Mononuclear cell (primary cell): Measurements from ENCODE around the gene OPRL1. TPM values are rescaled to one million over a fixed set of nuclear protein-coding genes. Genes with fewer than 3 reads are reported as not detected.

Source experiments
- H3K27me3 ChIP-seq: 2 replicates; pipeline ENCODE4 v1.6.0; 2011; ENCODE audit warnings: low read length, control low read depth; ENCODE audit not compliant: insufficient read depth
- H3K4me1 ChIP-seq: 2 replicates; pipeline ENCODE4 v1.5.1; 2011; ENCODE audit warnings: mild to moderate bottlenecking, low read length, control low read depth; ENCODE audit not compliant: insufficient read depth
- H3K4me3 ChIP-seq: 2 replicates; pipeline ENCODE4 v1.5.1; 2011; ENCODE audit warnings: mild to moderate bottlenecking, low read length, moderate library complexity
- H3K9me3 ChIP-seq: 2 replicates; pipeline ENCODE4 v1.5.1; 2011; ENCODE audit warnings: low read depth, mild to moderate bottlenecking, control low read depth, low read length
- total RNA-seq: library from RNA; depleted of rRNA; stranded (reverse); fragments of >200 nt; gene quantifications from one replicate; pipeline ENCODE4 v1.2.3, GENCODE V29; 2012

The OPRL1 gene
- total RNA-seq, 1 donor: 1.3 TPM

- no peak overlapping the region for H3K4me3 ChIP-seq
- no peaks in the 10 kb centered on the region for H3K27me3 ChIP-seq
- no peaks in the 10 kb centered on the region for H3K4me1 ChIP-seq
- no peaks in the 10 kb centered on the region for H3K9me3 ChIP-seq
These were observed 13.2 kb downstream of the OPRL1 start for GRCh38 chr20:64093013-64093503.

- no peaks in the 10 kb centered on the region for H3K27me3 ChIP-seq
- no peak overlapping the region for H3K4me3 ChIP-seq
- no peaks in the 10 kb centered on the region for H3K9me3 ChIP-seq
- H3K4me1 ChIP-seq: no peaks in the 10 kb centered on the region
These were observed 15.6 kb downstream of the OPRL1 start for GRCh38 chr20:64095455-64095854.

DNA sequence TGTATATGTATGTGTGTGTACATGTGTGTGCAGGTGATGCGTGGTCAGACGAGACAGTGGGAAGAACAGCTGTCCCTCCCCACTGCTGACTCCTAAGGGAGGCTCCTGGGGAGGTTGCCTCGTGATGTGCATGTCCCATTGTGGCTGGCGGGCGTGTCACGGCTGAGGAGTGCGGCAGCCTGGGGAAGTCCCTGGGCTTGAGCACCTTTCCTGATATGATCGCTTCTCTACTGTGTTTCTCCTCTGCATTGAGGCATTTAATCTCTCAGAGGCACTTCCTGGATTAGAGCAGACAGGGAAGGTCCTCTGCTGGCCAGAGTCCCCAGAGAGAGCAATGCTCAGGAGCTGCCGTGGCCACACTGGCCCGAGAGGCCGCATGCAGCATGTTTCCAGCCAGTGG, 16.0 kb downstream of the OPRL1 start:
- Histone ChIP-seq H3K9me3 (no peaks in the 10 kb centered on the region), H3K27me3 (peaks cover 1% of the 10 kb centered on the region)

DNA sequence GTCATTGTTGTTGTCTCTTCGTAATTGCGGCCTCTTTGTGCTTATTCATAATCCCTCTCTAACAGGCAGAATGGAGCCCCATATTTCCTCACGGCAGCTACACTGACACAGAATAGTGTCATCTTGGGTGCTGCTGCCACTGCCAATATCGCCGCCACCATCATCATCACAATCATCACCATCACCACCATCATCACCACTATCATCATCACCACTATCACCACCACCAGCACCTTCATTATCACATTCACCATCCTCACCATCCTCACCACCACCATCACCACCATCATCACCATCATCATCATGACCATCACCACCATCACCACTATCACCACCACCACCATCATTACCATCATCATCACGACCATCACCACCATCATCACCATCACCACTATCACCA, 16.7 kb downstream of the OPRL1 start:
- H3K27me3 ChIP-seq: peaks cover 8% of the 10 kb centered on the region
- H3K9me3 ChIP-seq: no peaks in the 10 kb centered on the region
- H3K4me3 ChIP-seq: no peak overlapping the region
- H3K4me1 ChIP-seq: peaks cover 10% of the 10 kb centered on the region

More for the DNA sequence above, 16.0 kb downstream of the OPRL1 start:
- H3K4me3 ChIP-seq: no peak overlapping the region
- H3K4me1 ChIP-seq: peaks cover 4% of the 10 kb centered on the region

DNA sequence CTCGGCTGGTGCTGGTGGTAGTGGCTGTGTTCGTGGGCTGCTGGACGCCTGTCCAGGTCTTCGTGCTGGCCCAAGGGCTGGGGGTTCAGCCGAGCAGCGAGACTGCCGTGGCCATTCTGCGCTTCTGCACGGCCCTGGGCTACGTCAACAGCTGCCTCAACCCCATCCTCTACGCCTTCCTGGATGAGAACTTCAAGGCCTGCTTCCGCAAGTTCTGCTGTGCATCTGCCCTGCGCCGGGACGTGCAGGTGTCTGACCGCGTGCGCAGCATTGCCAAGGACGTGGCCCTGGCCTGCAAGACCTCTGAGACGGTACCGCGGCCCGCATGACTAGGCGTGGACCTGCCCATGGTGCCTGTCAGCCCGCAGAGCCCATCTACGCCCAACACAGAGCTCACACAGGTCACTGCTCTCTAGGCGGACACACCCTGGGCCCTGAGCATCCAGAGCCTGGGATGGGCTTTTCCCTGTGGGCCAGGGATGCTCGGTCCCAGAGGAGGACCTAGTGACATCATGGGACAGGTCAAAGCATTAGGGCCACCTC, 18.7 kb downstream of the OPRL1 start:
- peaks cover 17% of the 10 kb centered on the region for H3K27me3 ChIP-seq
- no peak overlapping the region for H3K4me3 ChIP-seq
- H3K4me1 ChIP-seq: peaks cover 15% of the 10 kb centered on the region
- H3K9me3 ChIP-seq: no peaks in the 10 kb centered on the region

- Histone ChIP-seq H3K27me3 (peaks cover 17% of the 10 kb centered on the region), H3K4me1 (peaks cover 15% of the 10 kb centered on the region), H3K4me3 (no peak overlapping the region), H3K9me3 (no peaks in the 10 kb centered on the region)
These were observed 19.4 kb downstream of the OPRL1 start for GRCh38 chr20:64099086-64099786.

- peaks cover 15% of the 10 kb centered on the region for H3K4me1 ChIP-seq
- no peak overlapping the region for H3K4me3 ChIP-seq
- H3K27me3 ChIP-seq: peaks cover 17% of the 10 kb centered on the region
- H3K9me3 ChIP-seq: no peaks in the 10 kb centered on the region
These were observed 20.1 kb downstream of the OPRL1 start for GRCh38 chr20:64099880-64100565.

GRCh38 chr20:64100566-64100888, 20.6 kb downstream of the OPRL1 start:
- H3K4me3 ChIP-seq: no peak overlapping the region
- H3K9me3 ChIP-seq: no peaks in the 10 kb centered on the region
- H3K4me1 ChIP-seq: peaks cover 15% of the 10 kb centered on the region
- H3K27me3 ChIP-seq: peaks cover 17% of the 10 kb centered on the region

- H3K27me3 ChIP-seq: peaks cover 17% of the 10 kb centered on the region
- H3K4me3 ChIP-seq: no peak overlapping the region
- no peaks in the 10 kb centered on the region for H3K9me3 ChIP-seq
- peaks cover 15% of the 10 kb centered on the region for H3K4me1 ChIP-seq
These were observed 21.2 kb downstream of the OPRL1 start for GRCh38 chr20:64100946-64101688.

DNA sequence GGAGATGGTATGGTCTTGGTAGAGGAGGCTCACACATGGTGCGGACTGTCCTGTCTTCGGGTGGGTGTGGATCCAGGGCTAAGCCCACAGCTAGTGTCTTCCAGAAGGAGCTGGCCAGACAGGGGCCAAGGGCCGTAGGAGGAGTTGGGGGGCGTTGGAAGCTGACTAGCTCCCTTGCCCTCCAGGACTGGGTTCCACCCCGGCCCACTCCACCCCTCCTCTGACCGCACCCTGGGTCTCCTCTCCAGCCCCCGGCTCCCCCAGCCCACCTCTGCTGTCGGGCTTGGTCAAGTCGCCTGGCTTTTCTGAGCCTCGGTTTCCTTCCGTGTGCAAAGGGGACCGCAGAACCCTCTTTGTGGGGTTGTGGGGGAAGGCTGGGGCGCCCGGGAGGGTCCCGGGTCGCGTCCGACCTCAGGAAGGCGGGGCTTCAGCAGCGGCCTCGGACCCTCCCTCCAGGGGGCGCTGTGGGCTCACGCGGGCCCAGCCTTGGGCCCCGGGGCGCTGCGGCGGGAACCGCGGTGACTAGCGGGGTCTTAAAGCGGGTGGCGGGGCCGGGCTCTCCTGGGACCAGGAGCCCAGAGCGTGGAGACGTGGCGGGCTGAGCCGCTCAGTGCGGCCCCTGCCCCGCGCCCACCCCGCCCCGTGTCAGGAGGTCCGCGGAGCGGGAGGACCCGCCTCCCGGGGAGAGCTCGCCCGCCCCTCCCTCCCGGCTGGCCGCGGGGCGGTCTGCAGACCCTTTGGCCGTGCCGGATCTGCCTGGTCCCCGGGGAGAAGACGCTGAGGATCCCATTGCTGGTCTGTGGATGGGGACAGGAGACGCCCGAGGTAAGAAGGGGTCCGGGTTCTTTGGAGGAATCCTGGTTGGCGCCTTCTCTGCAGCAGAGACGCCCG, 22.1 kb downstream of the OPRL1 start:
- Histone ChIP-seq H3K4me3 (no peak overlapping the region), H3K4me1 (peaks cover 16% of the 10 kb centered on the region), H3K9me3 (no peaks in the 10 kb centered on the region), H3K27me3 (peaks cover 17% of the 10 kb centered on the region)

DNA sequence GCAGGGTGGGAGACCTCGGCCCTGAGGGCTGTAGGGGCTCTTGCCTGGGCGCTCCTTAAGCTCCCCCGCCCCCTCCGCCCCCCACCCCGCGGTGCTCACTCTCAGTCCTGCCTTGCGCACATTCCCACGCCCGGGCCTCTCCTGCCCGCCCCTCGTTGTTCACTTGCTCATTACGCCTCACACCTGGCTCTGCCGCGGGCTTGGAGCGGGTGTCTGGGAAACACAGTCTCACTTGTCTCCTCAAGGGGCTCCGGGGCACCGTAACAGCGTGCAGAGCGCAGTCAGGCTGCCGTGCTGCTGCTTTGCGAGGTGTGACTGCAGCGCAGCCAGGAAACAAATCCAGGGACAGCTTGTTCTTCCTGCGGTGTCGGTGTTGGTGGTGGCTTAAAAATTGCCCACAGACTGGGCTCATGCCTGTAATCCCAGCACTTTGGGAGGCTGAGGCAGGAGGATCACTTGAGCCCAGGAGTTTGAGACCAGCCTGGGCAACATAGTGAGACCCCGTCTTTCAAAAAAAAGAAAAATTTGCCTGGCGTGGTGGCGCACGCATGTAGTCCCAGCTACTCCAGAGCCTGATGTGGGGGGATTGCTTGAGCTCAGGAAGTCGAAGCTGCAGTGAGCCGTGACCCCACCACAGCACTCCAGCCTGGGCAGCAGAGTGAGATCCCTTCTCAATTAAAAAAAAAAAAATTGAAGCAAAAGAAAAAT, 22.9 kb downstream of the OPRL1 start:
- Histone ChIP-seq H3K27me3 (peaks cover 17% of the 10 kb centered on the region), H3K4me1 (peaks cover 24% of the 10 kb centered on the region), H3K9me3 (no peaks in the 10 kb centered on the region), H3K4me3 (no peak overlapping the region)

DNA sequence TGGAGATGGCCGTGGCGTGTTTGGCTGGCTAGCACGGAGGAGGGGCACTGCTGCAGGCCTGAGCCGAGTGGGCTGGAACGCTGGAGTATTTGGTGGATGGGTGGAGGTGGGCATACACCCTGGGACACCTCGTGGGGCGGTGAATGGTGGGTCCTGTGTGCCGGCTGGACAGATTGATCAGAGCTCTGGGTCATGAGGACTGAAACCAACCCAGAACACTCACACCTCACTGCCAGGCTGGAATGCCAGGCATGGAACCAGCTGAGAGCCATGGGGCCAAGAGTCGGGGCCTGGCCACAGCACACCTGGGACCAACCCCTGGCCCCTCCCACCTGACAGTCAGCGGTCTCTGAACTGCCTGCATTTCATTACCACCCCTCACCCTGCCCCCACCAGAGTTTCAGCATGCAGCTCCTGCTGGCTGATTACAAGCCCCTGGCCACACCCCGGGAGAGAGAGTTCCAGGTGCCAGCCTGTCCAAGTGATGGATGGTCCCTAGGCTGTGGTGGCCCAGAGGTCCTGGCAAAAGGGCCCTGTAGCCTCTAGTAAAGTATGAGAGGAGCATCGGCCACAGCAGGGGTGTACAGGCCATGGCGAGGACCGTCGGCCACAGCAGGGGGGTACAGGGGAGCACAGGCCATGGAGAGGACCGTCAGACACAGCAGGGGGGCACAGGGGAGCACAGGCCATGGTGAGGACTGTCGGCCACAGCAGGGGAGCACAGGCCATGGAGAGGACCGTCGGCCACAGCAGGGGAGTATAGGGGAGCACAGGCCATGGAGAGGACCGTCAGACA, 24.2 kb downstream of the OPRL1 start:
- Histone ChIP-seq H3K4me1 (peaks cover 26% of the 10 kb centered on the region), H3K4me3 (no peak overlapping the region), H3K9me3 (no peaks in the 10 kb centered on the region), H3K27me3 (peaks cover 17% of the 10 kb centered on the region)

- Histone ChIP-seq H3K27me3 (peaks cover 17% of the 10 kb centered on the region), H3K9me3 (no peaks in the 10 kb centered on the region), H3K4me1 (peaks cover 26% of the 10 kb centered on the region), H3K4me3 (no peak overlapping the region)
These were observed 25.0 kb downstream of the OPRL1 start for GRCh38 chr20:64104667-64105451.
